ENCODE results near the gene OR52N4. TPM values are rescaled to one million over a fixed set of nuclear protein-coding genes. Genes with fewer than 3 reads are reported as not detected.

Gene OR52N4
- total RNA-seq, 1 donor = not detected

DNA sequence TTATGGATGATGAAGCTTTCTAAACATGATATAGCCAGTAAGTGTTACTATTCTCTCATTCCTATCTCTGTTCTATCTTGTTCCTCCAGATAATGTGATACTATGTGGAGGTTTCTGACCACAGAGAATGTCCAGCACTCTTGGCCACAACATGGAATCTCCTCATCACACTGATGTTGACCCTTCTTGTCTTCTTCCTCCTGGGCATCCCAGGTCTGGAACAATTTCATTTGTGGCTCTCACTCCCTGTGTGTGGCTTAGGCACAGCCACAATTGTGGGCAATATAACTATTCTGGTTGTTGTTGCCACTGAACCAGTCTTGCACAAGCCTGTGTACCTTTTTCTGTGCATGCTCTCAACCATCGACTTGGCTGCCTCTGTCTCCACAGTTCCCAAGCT, 27.7 kb upstream of the OR52N4 start:
- TF ChIP-seq, protein P1, sequence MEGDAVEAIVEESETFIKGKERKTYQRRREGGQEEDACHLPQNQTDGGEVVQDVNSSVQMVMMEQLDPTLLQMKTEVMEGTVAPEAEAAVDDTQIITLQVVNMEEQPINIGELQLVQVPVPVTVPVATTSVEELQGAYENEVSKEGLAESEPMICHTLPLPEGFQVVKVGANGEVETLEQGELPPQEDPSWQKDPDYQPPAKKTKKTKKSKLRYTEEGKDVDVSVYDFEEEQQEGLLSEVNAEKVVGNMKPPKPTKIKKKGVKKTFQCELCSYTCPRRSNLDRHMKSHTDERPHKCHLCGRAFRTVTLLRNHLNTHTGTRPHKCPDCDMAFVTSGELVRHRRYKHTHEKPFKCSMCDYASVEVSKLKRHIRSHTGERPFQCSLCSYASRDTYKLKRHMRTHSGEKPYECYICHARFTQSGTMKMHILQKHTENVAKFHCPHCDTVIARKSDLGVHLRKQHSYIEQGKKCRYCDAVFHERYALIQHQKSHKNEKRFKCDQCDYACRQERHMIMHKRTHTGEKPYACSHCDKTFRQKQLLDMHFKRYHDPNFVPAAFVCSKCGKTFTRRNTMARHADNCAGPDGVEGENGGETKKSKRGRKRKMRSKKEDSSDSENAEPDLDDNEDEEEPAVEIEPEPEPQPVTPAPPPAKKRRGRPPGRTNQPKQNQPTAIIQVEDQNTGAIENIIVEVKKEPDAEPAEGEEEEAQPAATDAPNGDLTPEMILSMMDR (IDR thresholded peaks at IDR 0.05; ENCODE audit: insufficient read depth, low read depth, low read length) = no peak
- no peak overlapping the region for H3K4me3 ChIP-seq (ENCODE audit: low read depth, low read length)
- no peak for DNase-seq (ENCODE audit: low read depth)

- DNase-seq (ENCODE audit: low read depth) = no peak
- TF ChIP-seq, protein P1 (IDR thresholded peaks at IDR 0.05; ENCODE audit: insufficient read depth, low read depth, low read length) = no peak
- H3K4me3 ChIP-seq (ENCODE audit: low read depth, low read length) = no peak overlapping the region
Measured at GRCh38 chr11:5727691-5728090, 26.4 kb upstream of the OR52N4 start.

DNA sequence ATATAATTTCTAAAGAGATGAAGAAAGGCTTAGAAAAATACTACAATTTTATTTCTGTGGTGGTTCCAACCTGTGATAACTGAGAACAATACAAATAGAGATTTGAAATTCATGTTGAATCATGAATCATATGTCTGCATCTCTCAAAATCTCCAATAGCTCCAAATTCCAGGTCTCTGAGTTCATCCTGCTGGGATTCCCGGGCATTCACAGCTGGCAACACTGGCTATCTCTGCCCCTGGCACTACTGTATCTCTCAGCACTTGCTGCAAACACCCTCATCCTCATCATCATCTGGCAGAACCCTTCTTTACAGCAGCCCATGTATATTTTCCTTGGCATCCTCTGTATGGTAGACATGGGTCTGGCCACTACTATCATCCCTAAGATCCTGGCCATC, 17.6 kb upstream of the OR52N4 start, which contains the start of gene OR56B1:
Gene OR56B1, plus strand, starts transcription at position 53 of the 400 bp plus-strand sequence. Its CDS starts 69 bp downstream, at position 122.
- no peak within 1 kb of the TSS for H3K4me3 ChIP-seq (ENCODE audit: low read depth, low read length)
- no peak for DNase-seq (ENCODE audit: low read depth)
- TF ChIP-seq, protein P1 (IDR thresholded peaks at IDR 0.05; ENCODE audit: insufficient read depth, low read depth, low read length) = no peak

DNA sequence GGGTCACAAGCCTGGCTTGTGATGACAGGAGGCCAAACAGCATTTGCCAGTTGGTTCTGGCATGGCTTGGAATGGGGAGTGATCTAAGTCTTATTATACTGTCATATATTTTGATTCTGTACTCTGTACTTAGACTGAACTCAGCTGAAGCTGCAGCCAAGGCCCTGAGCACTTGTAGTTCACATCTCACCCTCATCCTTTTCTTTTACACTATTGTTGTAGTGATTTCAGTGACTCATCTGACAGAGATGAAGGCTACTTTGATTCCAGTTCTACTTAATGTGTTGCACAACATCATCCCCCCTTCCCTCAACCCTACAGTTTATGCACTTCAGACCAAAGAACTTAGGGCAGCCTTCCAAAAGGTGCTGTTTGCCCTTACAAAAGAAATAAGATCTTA, 17.0 kb upstream of the OR52N4 start:
- DNase-seq (ENCODE audit: low read depth) = peak; percentile 20
- H3K4me3 ChIP-seq (ENCODE audit: low read depth, low read length) = no peak overlapping the region
- TF ChIP-seq, protein P1 (IDR thresholded peaks at IDR 0.05; ENCODE audit: insufficient read depth, low read depth, low read length) = no peak

- TF ChIP-seq, protein P1 (IDR thresholded peaks at IDR 0.05; ENCODE audit: insufficient read depth, low read depth, low read length) = no peak
- DNase-seq (ENCODE audit: low read depth) = no peak
- no peak overlapping the region for H3K4me3 ChIP-seq (ENCODE audit: low read depth, low read length)
Measured at GRCh38 chr11:5737670-5738392, 16.2 kb upstream of the OR52N4 start.

DNA sequence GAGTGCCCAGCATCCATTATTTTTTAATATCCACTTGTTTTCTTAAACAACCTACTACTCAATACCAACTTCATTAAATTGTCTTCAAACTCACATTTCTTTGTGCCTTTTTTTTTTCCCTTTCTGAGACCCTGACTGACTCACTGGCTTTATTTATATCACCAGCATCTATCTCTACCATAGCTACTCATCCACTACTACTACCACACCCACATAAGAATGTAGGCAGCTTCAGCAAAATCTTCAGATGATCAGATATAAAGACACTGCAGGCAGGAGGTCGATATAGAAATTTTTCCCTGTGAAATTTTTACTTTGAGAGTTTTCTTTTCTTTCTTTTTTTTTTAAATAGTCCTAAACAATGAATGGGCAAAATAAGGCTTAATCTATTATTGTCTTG, 15.6 kb upstream of the OR52N4 start:
- TF ChIP-seq, protein P1 (IDR thresholded peaks at IDR 0.05; ENCODE audit: insufficient read depth, low read depth, low read length) = no peak
- no peak for DNase-seq (ENCODE audit: low read depth)
- H3K4me3 ChIP-seq (ENCODE audit: low read depth, low read length) = no peak overlapping the region

- TF ChIP-seq, protein P1 (IDR thresholded peaks at IDR 0.05; ENCODE audit: insufficient read depth, low read depth, low read length) = no peak
- no peak for DNase-seq (ENCODE audit: low read depth)
- no peak overlapping the region for H3K4me3 ChIP-seq (ENCODE audit: low read depth, low read length)
Measured at GRCh38 chr11:5746614-5747013, 7.4 kb upstream of the OR52N4 start.

All from fibroblast of villous mesenchyme (primary cell).